GM19043 (cell line): ENCODE measurements around the gene SUV39H2.
"Not testable (repeated sequence)": the region's sequence is repeated elsewhere in the genome, so short reads cannot be mapped to it uniquely, and the experiment has no call there.

ENCODE experiments used
- ATAC-seq: cut with Tn5 transposase; IDR thresholded peaks from one replicate; pipeline ENCODE4 v1.9.1; 2021; ENCODE audit warnings: low read depth; ENCODE audit not compliant: unreplicated experiment

SUV39H2 gene, protein sequence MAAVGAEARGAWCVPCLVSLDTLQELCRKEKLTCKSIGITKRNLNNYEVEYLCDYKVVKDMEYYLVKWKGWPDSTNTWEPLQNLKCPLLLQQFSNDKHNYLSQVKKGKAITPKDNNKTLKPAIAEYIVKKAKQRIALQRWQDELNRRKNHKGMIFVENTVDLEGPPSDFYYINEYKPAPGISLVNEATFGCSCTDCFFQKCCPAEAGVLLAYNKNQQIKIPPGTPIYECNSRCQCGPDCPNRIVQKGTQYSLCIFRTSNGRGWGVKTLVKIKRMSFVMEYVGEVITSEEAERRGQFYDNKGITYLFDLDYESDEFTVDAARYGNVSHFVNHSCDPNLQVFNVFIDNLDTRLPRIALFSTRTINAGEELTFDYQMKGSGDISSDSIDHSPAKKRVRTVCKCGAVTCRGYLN

DNA sequence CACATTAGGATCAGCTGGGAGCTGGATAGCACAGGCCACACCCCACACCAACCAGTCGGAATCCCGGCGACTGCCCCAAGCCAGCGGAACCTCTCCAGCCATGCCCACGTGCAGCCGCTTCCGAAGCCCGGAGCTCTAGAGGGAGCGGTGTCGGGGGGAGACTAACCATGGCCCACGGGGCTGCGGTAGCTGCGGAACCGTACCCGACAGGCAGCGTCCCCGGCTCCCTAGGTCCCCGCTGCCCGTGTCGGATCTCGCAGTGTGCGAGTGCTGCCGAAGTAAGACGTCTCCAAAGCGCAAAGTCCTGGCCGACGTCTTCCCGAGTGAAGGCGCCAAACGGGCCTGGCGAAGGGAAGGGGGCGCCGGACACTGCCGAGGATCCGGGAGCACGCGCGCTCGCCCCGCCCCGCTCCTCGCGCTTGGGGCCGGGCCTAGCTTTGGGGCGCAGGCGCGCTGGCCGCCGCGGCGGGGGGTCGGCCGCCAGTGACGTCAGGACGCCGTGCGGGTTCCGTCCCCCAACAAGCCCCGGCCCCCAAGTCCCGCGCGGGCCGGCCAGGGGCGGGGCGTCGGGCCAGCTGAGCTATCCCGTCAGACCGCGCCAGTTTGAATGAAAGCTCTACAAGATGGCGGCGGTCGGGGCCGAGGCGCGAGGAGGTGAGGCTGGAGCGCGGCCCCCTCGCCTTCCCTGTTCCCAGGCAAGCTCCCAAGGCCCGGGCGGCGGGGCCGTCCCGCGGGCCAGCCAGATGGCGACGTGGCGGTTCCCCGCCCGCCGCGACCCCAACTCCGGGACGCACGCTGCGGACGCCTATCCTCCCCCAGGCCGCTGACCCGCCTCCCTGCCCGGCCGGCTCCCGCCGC is at the start of gene SUV39H2:
Gene SUV39H2 (plus strand): TSS at position 601 of the 858 bp plus-strand sequence. CDS start 23 bp downstream, at position 624.
- peak; percentile 90 for ATAC-seq

DNA sequence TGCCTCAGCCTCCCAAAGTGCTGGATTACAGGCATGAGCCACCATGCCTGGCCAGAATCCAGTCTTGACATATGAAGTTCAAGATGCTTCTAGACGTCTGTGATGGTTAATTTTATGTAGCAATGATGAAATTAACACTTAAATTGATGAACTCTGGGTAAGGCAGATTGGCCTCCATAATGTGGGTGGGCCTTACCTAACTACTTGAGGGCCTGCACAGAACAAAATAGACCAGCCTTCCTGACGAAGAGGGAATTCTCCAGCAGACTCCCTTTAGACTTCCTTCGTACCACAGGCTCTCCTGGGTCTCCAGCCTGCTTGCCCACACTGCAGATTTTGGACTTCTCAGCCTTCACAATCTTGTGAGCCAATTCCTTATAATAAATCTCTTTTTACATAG is 45.6 kb upstream of the SUV39H2 start:
- ATAC-seq = no peak

DNA sequence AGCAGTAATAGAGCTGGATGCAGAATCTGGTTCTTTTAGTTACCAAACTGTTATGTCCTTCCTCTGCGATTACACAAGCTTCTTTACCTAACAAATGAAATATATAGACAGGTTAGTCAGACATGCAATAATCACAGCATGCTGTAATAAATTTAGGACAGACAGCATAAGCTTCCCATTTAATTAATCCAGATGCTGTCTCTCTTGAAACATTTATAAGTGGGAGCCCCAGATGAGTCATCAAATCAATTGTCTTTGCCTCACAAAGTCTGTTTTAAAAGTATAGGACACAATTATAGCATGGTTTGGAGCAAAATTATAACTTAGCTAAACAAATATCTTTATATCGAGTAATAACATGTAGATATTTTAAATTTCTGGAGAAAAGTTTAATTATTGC is 42.5 kb upstream of the SUV39H2 start:
- no peak for ATAC-seq

DNA sequence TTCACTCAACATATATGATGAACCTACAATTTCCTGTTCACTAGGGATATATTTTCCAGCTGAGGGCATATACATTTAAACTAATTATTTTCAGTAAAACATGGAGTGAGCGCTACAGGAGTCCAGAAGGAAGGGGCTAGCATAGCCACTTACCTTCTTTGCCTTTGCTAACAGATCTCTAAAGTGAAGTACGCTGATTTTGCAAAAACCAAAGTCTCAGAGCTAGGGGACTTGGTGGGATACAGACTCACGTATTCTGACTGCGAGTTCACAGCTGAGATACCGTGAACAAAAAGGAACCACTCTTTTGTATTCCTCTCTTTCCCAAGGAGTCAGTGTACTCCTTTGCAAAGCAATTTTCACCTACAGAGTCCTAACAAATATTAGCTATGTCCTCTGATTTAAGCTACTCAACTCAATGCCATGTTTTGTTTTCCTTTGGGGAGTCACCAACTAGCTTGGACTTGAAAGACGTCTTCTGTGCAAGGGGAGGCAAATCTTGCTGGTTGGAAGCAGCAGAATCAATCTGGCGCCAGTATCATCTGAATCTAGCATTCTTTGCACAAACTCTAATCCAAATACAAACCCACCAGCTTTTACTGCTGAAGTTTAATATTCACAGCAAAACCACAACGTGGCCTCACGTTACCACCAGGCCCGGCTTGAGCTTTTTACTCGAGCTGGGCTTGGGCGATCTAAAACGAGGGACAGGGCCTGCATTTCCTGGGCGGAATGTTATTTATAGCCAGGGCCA is 41.5 kb upstream of the SUV39H2 start:
- no peak for ATAC-seq

DNA sequence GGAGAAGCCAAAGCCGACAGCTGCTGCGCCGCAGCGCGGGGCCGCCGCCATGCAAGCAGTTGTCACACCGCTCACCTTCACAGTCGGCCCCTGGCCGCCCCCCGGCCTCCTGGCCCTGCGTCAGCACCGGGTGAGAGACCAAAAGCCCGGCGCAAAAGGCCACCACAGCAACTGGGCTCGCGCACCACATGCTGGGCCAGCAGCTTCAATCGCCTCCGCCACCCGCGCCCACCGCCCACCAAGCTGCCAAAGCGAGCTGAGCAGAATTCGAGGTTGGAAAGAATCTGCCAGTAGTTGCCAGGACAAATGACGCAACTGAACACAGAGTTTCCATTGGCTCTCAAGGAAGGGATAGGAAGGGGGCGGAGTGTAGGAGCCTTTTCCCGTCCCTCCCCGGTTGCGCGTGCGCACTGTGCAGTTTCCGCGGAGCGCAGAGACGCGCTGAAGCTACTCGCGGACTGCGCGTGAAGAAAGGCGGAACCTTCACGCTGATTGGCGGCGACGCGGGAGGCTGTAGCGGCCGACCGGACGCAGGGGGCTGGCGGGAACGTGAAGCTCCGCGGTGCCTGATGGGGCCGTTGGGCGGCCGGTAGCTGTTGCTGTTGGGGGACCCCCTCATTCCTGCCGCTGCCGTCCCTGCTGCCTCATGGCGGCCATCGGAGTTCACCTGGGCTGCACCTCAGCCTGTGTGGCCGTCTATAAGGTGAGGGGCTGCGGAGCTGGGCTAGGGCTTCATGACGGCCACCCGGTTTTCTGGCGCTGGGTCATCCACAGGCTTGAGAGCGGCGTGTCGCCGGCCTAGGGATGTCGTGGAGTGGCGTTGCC is 40.7 kb upstream of the SUV39H2 start, which contains the start of the genes CDNF, HSPA14 and MSANTD7:
Gene CDNF (minus strand): TSS at position 281 of the 825 bp plus-strand sequence. CDS start 91 bp downstream, at position 190.
Gene HSPA14 (plus strand): TSS at position 550 of the 825 bp plus-strand sequence. CDS start 97 bp downstream, at position 647.
Gene MSANTD7 (plus strand): TSS at position 550 of the 825 bp plus-strand sequence. CDS start 3,979 bp downstream, outside the sequence.
- ATAC-seq = peak; percentile 92

DNA sequence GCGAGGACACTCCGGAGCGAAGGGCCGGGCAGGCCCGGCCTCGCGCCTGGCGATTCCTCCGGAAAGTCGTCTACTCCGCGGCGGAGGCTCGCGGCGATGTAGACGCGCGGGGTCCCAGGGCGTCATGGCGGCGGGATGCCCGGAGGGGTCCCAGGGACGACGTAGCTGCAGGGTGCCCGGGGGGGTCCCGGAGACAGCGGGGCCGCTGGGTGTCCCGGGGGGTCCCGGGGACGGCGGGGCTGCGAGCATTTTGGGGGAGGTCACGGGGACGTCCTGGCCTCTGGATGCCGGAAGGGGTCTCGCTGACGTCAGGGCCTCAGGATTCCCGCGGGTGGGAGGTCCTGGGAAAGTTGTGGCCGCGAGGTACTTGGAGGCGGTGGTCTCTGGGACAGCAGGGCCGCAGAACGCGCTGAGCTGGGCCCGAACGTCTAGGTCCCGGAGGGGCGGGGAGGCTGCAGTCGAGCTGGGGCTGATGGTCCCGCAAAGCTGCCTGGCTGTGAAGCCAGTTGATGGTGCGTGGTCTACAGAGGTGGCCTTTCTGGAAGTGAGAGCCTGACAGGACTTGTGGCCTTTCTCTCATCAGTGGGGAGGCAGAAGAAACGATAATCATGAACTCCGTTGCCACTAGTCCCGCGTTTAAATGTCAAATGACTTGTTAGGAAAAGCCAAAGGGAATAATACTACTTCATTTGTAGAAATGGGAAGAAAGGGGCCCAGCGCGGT is 39.9 kb upstream of the SUV39H2 start:
- no peak for ATAC-seq

DNA sequence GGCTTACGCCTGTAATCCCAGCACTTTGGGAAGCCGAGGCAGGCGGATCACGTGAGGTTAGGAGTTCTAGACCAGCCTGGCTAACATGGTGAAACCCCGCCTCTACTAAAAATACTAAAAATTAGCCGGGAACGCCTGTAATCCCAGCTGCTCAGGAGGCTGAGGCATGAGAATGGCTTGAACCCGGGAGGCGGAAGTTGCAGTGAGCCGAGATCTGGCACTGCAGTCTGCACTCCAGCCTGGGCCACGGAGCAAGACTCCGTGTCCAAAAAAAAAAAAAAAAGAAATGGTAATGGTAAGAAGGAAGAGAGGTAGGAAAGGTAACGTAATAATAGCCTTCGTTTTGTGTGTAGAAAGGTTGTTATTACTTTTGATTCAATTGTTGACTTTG is 39.4 kb upstream of the SUV39H2 start:
- no peak for ATAC-seq

DNA sequence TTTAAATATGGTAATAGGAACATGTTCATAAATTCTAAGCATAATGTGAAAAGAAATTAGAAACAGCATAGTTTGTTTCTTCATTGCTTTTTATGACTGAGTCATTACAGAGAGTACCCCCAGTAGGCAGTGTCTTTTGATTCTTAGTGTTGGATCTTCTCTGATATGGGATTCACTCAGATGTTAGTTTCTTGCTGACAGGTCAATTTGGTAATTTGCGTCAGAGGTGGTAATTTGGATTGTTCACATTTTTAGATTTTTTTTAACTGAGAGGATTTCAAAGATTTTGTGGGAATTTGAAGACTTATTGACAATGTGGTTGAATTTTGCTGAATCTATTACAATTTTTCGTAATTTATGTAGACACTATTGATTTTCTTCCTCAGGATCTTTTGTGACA is 38.5 kb upstream of the SUV39H2 start:
- ATAC-seq = no peak

DNA sequence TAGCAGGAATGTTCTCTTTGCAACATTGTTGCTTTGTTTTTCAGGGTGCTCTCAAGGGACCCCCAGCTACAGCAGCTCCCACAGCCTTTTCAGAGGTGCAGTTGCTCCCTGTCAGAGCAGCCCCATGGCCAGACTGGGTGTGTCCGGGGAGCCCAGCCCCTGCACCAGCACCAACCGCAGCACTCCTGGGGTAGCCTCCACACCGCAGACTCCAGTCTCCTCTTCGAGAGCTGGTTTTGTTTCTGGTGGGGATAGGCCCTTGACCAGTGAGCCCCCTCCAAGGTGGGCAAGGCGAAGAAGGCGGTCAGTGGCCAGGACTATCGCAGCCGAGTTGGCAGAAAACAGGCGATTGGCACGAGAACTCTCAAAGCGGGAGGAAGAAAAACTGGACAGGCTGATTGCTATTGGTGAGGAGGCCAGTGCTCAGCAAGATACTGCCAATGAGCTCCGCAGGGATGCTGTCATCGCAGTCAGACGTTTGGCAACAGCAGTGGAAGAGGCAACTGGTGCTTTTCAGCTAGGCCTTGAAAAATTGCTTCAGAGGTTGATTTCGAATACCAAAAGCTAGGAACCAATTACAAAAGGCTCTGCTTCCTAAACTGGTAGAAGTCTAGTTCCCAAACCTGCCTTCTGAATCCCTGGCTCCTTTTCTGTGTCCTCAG is 35.2 kb upstream of the SUV39H2 start:
- no peak for ATAC-seq

DNA sequence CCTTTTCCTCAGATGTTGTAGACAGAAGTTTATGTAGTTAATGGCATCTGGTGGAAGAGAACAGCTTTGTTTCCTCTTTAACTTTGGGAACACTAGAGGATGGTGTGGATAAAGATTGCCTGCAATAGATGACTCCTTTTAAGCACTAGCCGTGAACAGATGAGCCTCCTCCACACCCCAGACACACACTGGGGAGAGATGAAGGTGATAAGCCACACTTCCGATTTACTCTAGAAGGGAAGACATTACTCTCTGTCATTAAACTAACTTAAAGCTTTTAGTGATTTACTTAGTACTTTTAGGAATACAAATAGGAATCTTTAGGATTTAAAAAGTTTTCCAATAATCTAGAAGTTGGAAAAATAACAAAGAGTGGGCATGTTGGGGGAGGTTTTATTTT is 33.7 kb upstream of the SUV39H2 start:
- ATAC-seq = no peak

DNA sequence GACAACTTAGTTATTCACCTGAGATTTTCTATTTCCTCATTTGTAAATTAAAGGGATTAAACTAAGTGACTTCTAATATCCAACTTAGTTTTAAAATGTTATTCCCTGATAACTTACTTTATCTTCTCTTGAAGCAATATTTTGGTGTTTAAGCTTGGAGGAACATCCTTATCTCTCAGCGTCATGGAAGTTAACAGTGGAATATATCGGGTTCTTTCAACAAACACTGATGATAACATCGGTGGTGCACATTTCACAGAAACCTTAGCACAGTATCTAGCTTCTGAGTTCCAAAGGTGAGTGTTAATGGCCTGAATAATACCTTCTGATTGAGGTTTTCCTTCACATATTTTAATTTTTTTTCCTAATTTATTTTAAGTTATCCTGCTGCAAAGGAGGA is 26.4 kb upstream of the SUV39H2 start:
- ATAC-seq = no peak

DNA sequence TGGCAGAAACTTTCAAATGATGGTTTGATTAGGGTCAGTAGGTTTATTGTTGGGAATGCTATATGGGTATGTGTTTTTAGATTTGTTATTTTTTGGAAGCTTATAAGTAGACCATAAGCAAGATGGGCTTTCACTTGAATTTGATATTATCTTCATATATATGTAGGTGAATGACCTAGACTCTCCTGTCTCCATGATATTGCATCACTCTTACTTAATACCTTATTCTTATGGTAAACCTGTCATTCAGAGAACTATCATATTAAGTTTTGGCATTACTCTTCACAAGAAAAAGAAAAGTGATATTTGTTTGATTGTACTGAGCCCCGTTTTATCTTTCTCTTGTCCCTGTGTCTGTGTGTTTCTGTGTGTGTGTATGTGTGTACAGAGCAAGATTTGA is 23.2 kb upstream of the SUV39H2 start:
- ATAC-seq = no peak

DNA sequence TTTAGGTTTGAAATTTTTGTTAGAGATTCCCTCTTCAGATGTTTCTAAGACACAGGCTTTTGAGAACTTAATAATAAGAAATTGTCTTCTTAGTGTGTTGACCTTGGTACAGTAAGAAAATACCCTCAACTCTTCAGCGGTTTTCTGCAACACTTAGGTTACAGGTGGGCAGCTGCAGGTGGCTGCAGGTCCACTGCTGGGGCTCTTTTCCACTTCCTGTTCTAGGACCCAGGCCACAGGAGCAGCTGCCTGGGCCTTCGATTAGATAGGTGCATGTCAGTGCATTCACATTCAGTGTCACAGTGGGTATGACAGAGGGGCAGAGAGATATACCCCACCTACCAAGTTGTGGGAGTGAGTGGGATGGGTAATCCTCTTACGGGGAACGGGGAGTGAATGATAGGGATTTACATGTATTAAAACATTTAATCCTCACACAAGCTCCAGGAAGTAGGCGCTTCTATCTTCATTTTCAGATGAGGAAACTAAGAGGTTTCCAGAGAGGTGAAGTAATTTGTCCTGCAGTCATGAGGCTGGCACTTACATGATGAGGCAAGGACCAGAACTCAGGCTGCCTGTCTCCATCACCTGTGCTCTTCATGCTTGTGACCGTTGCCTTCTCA is 20.2 kb upstream of the SUV39H2 start:
- no peak for ATAC-seq

DNA sequence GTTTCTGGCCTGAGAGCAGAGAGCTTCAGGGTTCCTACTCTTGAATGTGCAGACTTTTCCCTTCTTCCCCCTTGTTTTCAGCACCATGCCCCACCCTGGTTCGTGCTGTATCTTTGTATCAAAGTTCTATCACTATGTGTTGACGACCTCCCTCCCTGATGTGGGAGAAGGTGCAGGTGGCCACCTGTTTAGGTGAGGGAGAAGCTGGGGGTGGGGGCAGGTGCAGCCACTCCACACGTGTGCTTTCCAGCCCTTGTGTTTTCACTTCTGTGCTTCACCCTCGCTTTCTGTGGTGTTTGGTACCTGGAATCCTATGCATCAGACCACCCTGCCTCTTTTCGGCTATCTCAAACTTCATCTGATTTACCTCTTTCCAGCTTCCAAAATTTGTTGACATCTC is 19.6 kb upstream of the SUV39H2 start:
- no peak for ATAC-seq

DNA sequence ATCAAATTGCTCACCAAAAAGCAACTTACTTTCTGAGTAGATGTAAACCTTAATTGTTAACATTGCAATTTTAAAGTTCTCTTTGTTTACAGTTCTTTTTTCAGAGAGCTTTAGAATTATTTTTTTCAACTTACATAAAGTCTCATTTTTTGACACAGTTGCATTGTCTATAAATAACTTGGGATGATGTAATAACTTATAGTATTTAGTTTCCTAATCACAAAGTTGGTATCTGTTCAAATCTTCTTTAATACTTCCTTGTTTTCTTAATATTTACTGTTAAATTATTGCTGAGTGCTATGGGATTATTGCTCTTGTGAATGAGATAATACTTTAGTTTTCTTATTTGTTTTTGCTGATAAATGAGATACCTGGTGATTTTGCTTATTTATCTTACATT is 18.9 kb upstream of the SUV39H2 start:
- no peak for ATAC-seq

DNA sequence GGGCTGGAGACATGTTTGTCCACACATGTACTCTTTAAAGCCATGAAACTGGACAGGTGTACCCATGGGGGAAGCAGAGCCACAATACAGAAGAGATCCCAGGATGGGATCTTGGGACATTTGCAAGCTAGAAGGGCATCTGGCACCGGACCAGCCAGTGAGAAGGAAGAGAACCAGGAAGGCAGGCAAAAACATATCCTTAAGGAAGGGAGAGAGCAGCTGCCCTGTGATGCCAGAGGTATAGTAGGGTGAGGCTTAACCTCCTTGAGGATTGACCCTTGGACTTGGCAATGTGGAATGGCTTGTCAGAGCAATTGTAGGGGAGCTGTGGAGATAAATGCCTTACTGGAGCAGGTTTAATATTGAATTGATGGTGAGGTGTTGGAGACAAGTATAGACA is 17.9 kb upstream of the SUV39H2 start:
- no peak for ATAC-seq

DNA sequence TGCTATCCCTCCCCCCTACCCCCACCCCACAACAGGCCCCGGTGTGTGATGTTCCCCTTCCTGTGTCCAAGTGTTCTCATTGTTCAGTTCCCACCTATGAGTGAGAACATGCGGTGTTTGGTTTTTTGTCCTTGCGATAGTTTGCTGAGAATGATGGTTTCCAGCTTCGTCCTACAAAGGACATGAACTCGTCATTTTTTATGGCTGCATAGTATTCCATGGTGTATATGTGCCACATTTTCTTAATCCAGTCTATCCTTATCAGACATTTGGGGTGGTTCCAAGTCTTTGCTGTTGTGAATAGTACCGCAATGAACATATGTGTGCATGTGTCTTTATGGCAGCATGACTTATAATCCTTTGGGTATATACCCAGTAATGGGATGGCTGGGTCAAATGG is 14.2 kb upstream of the SUV39H2 start:
- not testable (repeated sequence) for ATAC-seq

DNA sequence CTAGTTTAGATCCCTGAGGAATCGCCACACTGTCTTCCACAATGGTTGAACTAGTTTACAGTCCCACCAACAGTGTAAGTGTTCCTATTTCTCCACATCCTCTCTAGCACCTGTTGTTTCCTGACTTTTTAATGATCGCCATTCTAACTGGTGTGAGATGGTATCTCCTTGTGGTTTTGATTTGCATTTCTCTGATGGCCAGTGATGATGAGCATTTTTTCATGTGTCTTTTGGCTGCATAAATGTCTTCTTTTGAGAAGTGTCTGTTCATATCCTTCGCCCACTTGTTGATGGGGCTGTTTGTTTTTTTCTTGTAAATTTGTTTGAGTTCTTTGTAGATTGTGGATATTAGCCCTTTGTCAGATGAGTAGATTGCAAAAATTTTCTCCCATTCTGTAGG is 13.8 kb upstream of the SUV39H2 start:
- ATAC-seq = not testable (repeated sequence)
